ENCODE results near the gene BCL7B. TPM values are rescaled to one million over a fixed set of nuclear protein-coding genes. Genes with fewer than 3 reads are reported as not detected.
A peak's percentile ranks its signal among the peaks of the same experiment; 100 is the strongest.

Gene BCL7B
- total and polyA plus RNA-seq, 2 of the 13 experiments (the other 11 are each of a cell fraction or from before 2014, with no cell fraction given): 24.3 to 38.2 TPM

DNA sequence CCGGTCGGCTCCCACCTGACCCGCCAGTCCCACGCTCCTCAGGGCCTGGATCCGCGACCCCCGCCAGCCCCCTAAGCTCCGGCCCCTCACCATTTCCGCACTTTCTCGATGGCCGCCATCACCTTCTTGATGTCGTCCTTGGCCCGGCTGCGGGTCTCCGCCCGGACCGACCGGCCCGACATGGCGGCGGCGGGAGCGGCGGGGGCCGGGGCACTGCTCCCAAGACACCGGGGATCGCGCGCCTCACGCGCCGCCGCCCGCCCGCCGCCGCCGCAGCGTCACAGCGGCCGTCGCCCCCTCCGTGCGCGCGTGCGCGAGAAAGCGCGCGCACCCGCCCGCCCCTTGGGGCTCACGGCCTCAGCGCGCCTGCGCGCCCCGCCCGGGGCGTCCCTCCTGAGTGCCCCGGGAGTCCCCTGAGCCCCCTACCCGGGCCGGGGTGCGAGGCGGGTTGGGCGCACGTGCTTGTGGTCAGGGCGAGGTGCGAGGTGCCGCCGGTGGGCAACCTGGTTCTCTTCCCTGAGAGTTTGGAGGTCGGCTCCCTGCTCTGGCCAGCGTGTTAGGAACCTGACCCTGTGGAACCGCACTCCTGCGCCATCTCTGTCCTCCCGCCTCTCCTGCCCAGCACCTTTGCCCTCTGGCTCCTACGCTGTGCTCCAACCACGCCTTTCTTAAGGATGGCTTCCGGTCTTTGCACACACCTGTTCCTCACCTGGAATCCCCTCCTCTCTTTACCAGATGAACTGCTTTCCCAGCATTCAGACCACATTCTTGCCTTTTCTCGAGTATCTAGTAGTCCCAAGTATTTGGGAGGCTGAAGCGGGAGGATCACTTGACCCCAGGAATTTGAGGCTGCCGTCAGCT is at the start of gene BCL7B (continued):
- TF ChIP-seq SMARCC2 (IDR thresholded peaks at IDR 0.05): no peak
- TF ChIP-seq, protein P1, sequence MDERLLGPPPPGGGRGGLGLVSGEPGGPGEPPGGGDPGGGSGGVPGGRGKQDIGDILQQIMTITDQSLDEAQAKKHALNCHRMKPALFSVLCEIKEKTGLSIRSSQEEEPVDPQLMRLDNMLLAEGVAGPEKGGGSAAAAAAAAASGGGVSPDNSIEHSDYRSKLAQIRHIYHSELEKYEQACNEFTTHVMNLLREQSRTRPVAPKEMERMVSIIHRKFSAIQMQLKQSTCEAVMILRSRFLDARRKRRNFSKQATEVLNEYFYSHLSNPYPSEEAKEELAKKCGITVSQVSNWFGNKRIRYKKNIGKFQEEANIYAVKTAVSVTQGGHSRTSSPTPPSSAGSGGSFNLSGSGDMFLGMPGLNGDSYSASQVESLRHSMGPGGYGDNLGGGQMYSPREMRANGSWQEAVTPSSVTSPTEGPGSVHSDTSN (CRISPR knock-in tag; IDR thresholded peaks at IDR 0.05): no peak
- TF ChIP-seq RNF2 (conservative IDR thresholded peaks at IDR 0.05; ENCODE audit: low read depth): peak; percentile 88; the same call in 1 of the 2 replicates
- TF ChIP-seq NAIF1 (CRISPR knock-in tag; IDR thresholded peaks at IDR 0.05; ENCODE audit: borderline replicate concordance): peak; percentile 77
- peak; percentile 84; the same call in 1 of the 2 replicates for TF ChIP-seq ZNF577 (CRISPR knock-in tag; IDR thresholded peaks at IDR 0.05; ENCODE audit: borderline replicate concordance, low read depth)
- TF ChIP-seq ZSCAN25 (CRISPR knock-in tag; IDR thresholded peaks at IDR 0.05): peak; percentile 76; the same call in 1 of the 2 replicates
- no peak for TF ChIP-seq GTF2F1 (IDR thresholded peaks at IDR 0.05; ENCODE audit: low read length)
- TF ChIP-seq KAT8 (CRISPR knock-in tag; IDR thresholded peaks at IDR 0.05): peak; percentile 12; the same call in 1 of the 2 replicates
- TF ChIP-seq, protein P2, sequence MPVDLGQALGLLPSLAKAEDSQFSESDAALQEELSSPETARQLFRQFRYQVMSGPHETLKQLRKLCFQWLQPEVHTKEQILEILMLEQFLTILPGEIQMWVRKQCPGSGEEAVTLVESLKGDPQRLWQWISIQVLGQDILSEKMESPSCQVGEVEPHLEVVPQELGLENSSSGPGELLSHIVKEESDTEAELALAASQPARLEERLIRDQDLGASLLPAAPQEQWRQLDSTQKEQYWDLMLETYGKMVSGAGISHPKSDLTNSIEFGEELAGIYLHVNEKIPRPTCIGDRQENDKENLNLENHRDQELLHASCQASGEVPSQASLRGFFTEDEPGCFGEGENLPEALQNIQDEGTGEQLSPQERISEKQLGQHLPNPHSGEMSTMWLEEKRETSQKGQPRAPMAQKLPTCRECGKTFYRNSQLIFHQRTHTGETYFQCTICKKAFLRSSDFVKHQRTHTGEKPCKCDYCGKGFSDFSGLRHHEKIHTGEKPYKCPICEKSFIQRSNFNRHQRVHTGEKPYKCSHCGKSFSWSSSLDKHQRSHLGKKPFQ (CRISPR knock-in tag; IDR thresholded peaks at IDR 0.05; ENCODE audit: insufficient replicate concordance): peak; percentile 84
- TF ChIP-seq ISX (CRISPR knock-in tag; conservative IDR thresholded peaks at IDR 0.05): peak; percentile 96
- TF ChIP-seq BRD4 (CRISPR knock-in tag; IDR thresholded peaks at IDR 0.05): no peak; the same call in 1 of the 2 replicates
- no peak for TF ChIP-seq FOXJ3 (CRISPR knock-in tag; IDR thresholded peaks at IDR 0.05; ENCODE audit: borderline replicate concordance)
- no peak for TF ChIP-seq ATAD3A (CRISPR knock-in tag; IDR thresholded peaks at IDR 0.05)
- peak; percentile 93; the same call in 1 of the 2 replicates for TF ChIP-seq ZNF841 (CRISPR knock-in tag; IDR thresholded peaks at IDR 0.05; ENCODE audit: borderline replicate concordance)
- TF ChIP-seq, protein P3, sequence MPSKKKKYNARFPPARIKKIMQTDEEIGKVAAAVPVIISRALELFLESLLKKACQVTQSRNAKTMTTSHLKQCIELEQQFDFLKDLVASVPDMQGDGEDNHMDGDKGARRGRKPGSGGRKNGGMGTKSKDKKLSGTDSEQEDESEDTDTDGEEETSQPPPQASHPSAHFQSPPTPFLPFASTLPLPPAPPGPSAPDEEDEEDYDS (CRISPR knock-in tag; IDR thresholded peaks at IDR 0.05): peak; percentile 66
- TF ChIP-seq, protein P4, sequence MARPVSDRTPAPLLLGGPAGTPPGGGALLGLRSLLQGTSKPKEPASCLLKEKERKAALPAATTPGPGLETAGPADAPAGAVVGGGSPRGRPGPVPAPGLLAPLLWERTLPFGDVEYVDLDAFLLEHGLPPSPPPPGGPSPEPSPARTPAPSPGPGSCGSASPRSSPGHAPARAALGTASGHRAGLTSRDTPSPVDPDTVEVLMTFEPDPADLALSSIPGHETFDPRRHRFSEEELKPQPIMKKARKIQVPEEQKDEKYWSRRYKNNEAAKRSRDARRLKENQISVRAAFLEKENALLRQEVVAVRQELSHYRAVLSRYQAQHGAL (CRISPR knock-in tag; IDR thresholded peaks at IDR 0.05; ENCODE audit: not compliant biosample characterization): peak; percentile 89
- TF ChIP-seq ZNF101 (CRISPR knock-in tag; IDR thresholded peaks at IDR 0.05; ENCODE audit: borderline replicate concordance, low read depth): no peak
- TF ChIP-seq MED8 (CRISPR knock-in tag; IDR thresholded peaks at IDR 0.05; ENCODE audit: insufficient replicate concordance): peak; percentile 64
- TF ChIP-seq, protein P5, sequence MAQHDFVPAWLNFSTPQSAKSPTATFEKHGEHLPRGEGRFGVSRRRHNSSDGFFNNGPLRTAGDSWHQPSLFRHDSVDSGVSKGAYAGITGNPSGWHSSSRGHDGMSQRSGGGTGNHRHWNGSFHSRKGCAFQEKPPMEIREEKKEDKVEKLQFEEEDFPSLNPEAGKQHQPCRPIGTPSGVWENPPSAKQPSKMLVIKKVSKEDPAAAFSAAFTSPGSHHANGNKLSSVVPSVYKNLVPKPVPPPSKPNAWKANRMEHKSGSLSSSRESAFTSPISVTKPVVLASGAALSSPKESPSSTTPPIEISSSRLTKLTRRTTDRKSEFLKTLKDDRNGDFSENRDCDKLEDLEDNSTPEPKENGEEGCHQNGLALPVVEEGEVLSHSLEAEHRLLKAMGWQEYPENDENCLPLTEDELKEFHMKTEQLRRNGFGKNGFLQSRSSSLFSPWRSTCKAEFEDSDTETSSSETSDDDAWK (CRISPR knock-in tag; IDR thresholded peaks at IDR 0.05): no peak
- TF ChIP-seq TRIM24 (CRISPR knock-in tag; IDR thresholded peaks at IDR 0.05): no peak
- TF ChIP-seq ZFP36L2 (CRISPR knock-in tag; IDR thresholded peaks at IDR 0.05): no peak
- TF ChIP-seq, protein P6, sequence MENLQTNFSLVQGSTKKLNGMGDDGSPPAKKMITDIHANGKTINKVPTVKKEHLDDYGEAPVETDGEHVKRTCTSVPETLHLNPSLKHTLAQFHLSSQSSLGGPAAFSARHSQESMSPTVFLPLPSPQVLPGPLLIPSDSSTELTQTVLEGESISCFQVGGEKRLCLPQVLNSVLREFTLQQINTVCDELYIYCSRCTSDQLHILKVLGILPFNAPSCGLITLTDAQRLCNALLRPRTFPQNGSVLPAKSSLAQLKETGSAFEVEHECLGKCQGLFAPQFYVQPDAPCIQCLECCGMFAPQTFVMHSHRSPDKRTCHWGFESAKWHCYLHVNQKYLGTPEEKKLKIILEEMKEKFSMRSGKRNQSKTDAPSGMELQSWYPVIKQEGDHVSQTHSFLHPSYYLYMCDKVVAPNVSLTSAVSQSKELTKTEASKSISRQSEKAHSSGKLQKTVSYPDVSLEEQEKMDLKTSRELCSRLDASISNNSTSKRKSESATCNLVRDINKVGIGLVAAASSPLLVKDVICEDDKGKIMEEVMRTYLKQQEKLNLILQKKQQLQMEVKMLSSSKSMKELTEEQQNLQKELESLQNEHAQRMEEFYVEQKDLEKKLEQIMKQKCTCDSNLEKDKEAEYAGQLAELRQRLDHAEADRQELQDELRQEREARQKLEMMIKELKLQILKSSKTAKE (CRISPR knock-in tag; IDR thresholded peaks at IDR 0.05; ENCODE audit: borderline replicate concordance): no peak
